NCI-H2171 (cell line): ENCODE results near the gene POLK.
"Not testable (repeated sequence)": the region's sequence is repeated elsewhere in the genome, so short reads cannot be mapped to it uniquely, and the experiment has no call there.

Source experiments
- DNase-seq: peaks from one replicate; lab custom pipeline; 2025; lab: John Stamatoyannopoulos, UW

The POLK gene

GRCh38 chr5:75550597-75550996 lies 38.9 kb downstream of the POLK start:
- DNase-seq = no peak

- no peak for DNase-seq
Measured at GRCh38 chr5:75551471-75551870, 39.8 kb downstream of the POLK start.

GRCh38 chr5:75552764-75553163 lies 41.1 kb downstream of the POLK start:
- DNase-seq = no peak

- no peak for DNase-seq
Measured at GRCh38 chr5:75553358-75553757, 41.7 kb downstream of the POLK start.

- DNase-seq = no peak
Measured at GRCh38 chr5:75558221-75558620, 46.5 kb downstream of the POLK start.

GRCh38 chr5:75558981-75559632 lies 47.4 kb downstream of the POLK start:
- DNase-seq = no peak

- not testable (repeated sequence) for DNase-seq
Measured at GRCh38 chr5:75560655-75561054, 49.0 kb downstream of the POLK start.

- DNase-seq = not testable (repeated sequence)
Measured at GRCh38 chr5:75565991-75566709, 54.5 kb downstream of the POLK start.

- DNase-seq = no peak
Measured at GRCh38 chr5:75566710-75567309, 55.1 kb downstream of the POLK start.

- DNase-seq = no peak
Measured at GRCh38 chr5:75567710-75568109, 56.0 kb downstream of the POLK start.

GRCh38 chr5:75568202-75568601 lies 56.5 kb downstream of the POLK start:
- no peak for DNase-seq

GRCh38 chr5:75571547-75571946 lies 59.9 kb downstream of the POLK start:
- DNase-seq = no peak

- DNase-seq = no peak
Measured at GRCh38 chr5:75574791-75575190, 63.1 kb downstream of the POLK start.

GRCh38 chr5:75578280-75578679 lies 66.6 kb downstream of the POLK start:
- not testable (repeated sequence) for DNase-seq

GRCh38 chr5:75584641-75585040 lies 73.0 kb downstream of the POLK start:
- no peak for DNase-seq

GRCh38 chr5:75588666-75589065 lies 77.0 kb downstream of the POLK start:
- DNase-seq = no peak

GRCh38 chr5:75600535-75600934 lies 88.8 kb downstream of the POLK start:
- DNase-seq = no peak

GRCh38 chr5:75601567-75601966 lies 89.9 kb downstream of the POLK start:
- DNase-seq = no peak

GRCh38 chr5:75601996-75602395 lies 90.3 kb downstream of the POLK start:
- no peak for DNase-seq

- DNase-seq = no peak
Measured at GRCh38 chr5:75603371-75603770, 91.7 kb downstream of the POLK start.

GRCh38 chr5:75603821-75604220 lies 92.1 kb downstream of the POLK start:
- DNase-seq = no peak

GRCh38 chr5:75607341-75607740 lies 95.7 kb downstream of the POLK start:
- not testable (repeated sequence) for DNase-seq

- DNase-seq = no peak
Measured at GRCh38 chr5:75608870-75609269, 97.2 kb downstream of the POLK start.
